MM.1S (cell line): ENCODE results near the gene CHCHD3.

Experiments
- CTCF ChIP-seq: fragments of 300-600 bp; sonication (generic); IDR thresholded peaks from 2 replicates; pipeline ENCODE4 v1.5.1; 2016; ENCODE audit warnings: antibody characterized with exemption, low read length, mixed read lengths
- EZH2 ChIP-seq: fragments of 300-600 bp; sonication (generic); optimal IDR thresholded peaks from 2 replicates; pipeline ENCODE3; 2017; ENCODE audit warnings: low read depth, mild to moderate bottlenecking, antibody characterized with exemption, low read length, mixed read lengths
- EZH2phosphoT487 ChIP-seq: fragments of 300-600 bp; sonication (generic); IDR thresholded peaks from 2 replicates; pipeline ENCODE4 v1.6.1; 2018; ENCODE audit warnings: antibody characterized with exemption, low read length

- TF ChIP-seq EZH2 (no peak), CTCF (no peak), EZH2phosphoT487 (no peak)
Measured at GRCh38 chr7:133070562-133070961, 11.3 kb downstream of the CHCHD3 start.
